Testis (tissue), 2 donors: Measurements from ENCODE around the gene FOXC1.

Experiments used
- POLR2A ChIP-seq: fragments of 450-650 bp; IDR thresholded peaks from one replicate; pipeline ENCODE4 v1.6.1; 2017; ENCODE audit warnings: antibody characterized with exemption, mild to moderate bottlenecking, moderate library complexity
- TF ChIP-seq, protein P1 (sequence below), 3 experiments: fragments of 450-650 bp in 2 of 3; fragments of 200-600 bp in 1 of 3; sonication (generic) in 1 of 3; IDR thresholded peaks; one replicate each; pipeline ENCODE4 v1.5.1; 2016 to 2019; ENCODE audit warnings: antibody characterized with exemption in 3 of 3, mild to moderate bottlenecking in 2 of 3, moderate library complexity in 1 of 3

DNA sequence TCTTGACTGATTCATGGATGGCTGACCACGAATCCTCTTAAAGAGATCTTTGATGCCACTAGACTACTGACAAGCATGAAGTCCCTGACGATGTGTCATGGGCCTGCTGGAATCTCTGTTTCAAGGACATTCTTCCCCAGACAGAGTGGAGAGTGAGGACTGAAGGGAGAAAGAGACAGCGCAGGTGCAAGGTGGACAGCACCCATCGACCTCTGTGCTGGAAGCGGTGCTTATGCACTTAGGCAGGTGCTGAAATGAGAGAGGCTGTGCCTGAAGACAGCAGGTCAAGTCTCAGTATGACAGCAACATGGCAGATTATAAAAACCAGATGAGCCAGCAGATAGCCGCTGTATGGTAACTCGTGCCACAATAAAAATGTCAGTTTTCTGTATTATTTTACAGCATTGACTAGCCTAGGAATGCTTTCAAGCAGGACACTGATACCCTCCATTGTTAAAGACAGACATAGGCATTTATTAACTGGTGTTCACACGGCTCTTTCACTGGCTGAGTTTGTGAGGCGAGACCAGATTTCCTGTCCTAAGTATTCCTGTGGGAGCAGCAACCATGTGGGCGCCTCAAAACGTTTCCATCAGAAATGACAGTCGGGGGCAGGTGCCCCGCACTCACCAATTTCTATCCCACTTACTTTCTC, 47.5 kb downstream of the FOXC1 start:
- TF ChIP-seq, protein P1, sequence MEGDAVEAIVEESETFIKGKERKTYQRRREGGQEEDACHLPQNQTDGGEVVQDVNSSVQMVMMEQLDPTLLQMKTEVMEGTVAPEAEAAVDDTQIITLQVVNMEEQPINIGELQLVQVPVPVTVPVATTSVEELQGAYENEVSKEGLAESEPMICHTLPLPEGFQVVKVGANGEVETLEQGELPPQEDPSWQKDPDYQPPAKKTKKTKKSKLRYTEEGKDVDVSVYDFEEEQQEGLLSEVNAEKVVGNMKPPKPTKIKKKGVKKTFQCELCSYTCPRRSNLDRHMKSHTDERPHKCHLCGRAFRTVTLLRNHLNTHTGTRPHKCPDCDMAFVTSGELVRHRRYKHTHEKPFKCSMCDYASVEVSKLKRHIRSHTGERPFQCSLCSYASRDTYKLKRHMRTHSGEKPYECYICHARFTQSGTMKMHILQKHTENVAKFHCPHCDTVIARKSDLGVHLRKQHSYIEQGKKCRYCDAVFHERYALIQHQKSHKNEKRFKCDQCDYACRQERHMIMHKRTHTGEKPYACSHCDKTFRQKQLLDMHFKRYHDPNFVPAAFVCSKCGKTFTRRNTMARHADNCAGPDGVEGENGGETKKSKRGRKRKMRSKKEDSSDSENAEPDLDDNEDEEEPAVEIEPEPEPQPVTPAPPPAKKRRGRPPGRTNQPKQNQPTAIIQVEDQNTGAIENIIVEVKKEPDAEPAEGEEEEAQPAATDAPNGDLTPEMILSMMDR (IDR thresholded peaks at IDR 0.05), result no peak
- TF ChIP-seq POLR2A, result no peak
